Measurements from ENCODE around the gene ZDBF2. TPM values are rescaled to one million over a fixed set of nuclear protein-coding genes. Genes with fewer than 3 reads are reported as not detected.
"Not testable (repeated sequence)": the region's sequence is repeated elsewhere in the genome, so short reads cannot be mapped to it uniquely, and the experiment has no call there.

Gene ZDBF2
- total RNA-seq, 2 donors from 2014 or later = 3.2 to 5.1 TPM

- DNase-seq (no peak), ATAC-seq (no peak)
- intact Hi-C loops (cut with DNase I, micrococcal nuclease) = no loop called here
These were observed 16.6 kb upstream of the ZDBF2 start for GRCh38 chr2:206257861-206258260.

- intact Hi-C loops (cut with DNase I, micrococcal nuclease); DNase-seq; ATAC-seq: not testable (repeated sequence)
These were observed 15.8 kb upstream of the ZDBF2 start for GRCh38 chr2:206258615-206259014.

GRCh38 chr2:206259376-206260187, 14.9 kb upstream of the ZDBF2 start:
- DNase-seq = no peak
- no peak for ATAC-seq
- intact Hi-C loops (cut with DNase I, micrococcal nuclease) = no loop called here

GRCh38 chr2:206260188-206261012, 14.1 kb upstream of the ZDBF2 start:
- ATAC-seq (no peak), DNase-seq (no peak)
- intact Hi-C loops (cut with DNase I, micrococcal nuclease) = no loop called here

- no peak for ATAC-seq
- intact Hi-C loops (cut with DNase I, micrococcal nuclease) = no loop called here
- DNase-seq = no peak
These were observed 10.4 kb upstream of the ZDBF2 start for GRCh38 chr2:206263959-206264603.

- DNase-seq (no peak), ATAC-seq (no peak)
- intact Hi-C loops (cut with DNase I, micrococcal nuclease) = no loop called here
These were observed 8.0 kb upstream of the ZDBF2 start for GRCh38 chr2:206266130-206267125.

- DNase-seq (no peak), ATAC-seq (no peak)
- intact Hi-C loops (cut with DNase I, micrococcal nuclease) = no loop called here
These were observed 6.9 kb upstream of the ZDBF2 start for GRCh38 chr2:206267567-206267966.

GRCh38 chr2:206271065-206271464, 3.4 kb upstream of the ZDBF2 start:
- no peak for DNase-seq
- intact Hi-C loops (cut with DNase I, micrococcal nuclease) = no loop called here
- ATAC-seq = no peak

- no peak for DNase-seq
- intact Hi-C loops (cut with DNase I, micrococcal nuclease) = no loop called here
- no peak for ATAC-seq
These were observed 558 bp upstream of the ZDBF2 start for GRCh38 chr2:206273905-206274304.

GRCh38 chr2:206275312-206276055, 1.0 kb downstream of the ZDBF2 start:
- intact Hi-C loops (cut with DNase I, micrococcal nuclease) = no loop called here
- ATAC-seq (peak; percentile 48), DNase-seq (peak in 1 of 2 donors; percentile 5)

GRCh38 chr2:206276169-206276942, 1.9 kb downstream of the ZDBF2 start:
- ATAC-seq (no peak), DNase-seq (no peak)
- intact Hi-C loops (cut with DNase I, micrococcal nuclease) = no loop called here

GRCh38 chr2:206277503-206277902, 3.0 kb downstream of the ZDBF2 start:
- intact Hi-C loops (cut with DNase I, micrococcal nuclease) = no loop called here
- ATAC-seq = no peak
- DNase-seq = no peak

GRCh38 chr2:206282746-206283145, 8.3 kb downstream of the ZDBF2 start:
- DNase-seq (no peak), ATAC-seq (no peak)
- intact Hi-C loops (cut with DNase I, micrococcal nuclease) = no loop called here

- ATAC-seq (no peak), DNase-seq (no peak)
These were observed 12.7 kb downstream of the ZDBF2 start for GRCh38 chr2:206287197-206287596.

GRCh38 chr2:206289391-206289790, 14.9 kb downstream of the ZDBF2 start:
- intact Hi-C loops (cut with DNase I, micrococcal nuclease) = no loop called here
- DNase-seq (no peak), ATAC-seq (no peak)

More at GRCh38 chr2:206287197-206287596, 12.7 kb downstream of the ZDBF2 start:
- intact Hi-C loops (cut with DNase I, micrococcal nuclease) = no loop called here

GRCh38 chr2:206296128-206296527, 21.7 kb downstream of the ZDBF2 start:
- intact Hi-C loops (cut with DNase I, micrococcal nuclease) = no loop called here
- no peak for DNase-seq
- ATAC-seq = no peak

GRCh38 chr2:206299608-206300007, 25.1 kb downstream of the ZDBF2 start:
- ATAC-seq; intact Hi-C loops (cut with DNase I, micrococcal nuclease): not testable (repeated sequence)

More at GRCh38 chr2:206299608-206300007, 25.1 kb downstream of the ZDBF2 start:
- not testable (repeated sequence) for DNase-seq
